HepG2 (cell line): ENCODE data around the gene PTPN18. TPM values are rescaled to one million over a fixed set of nuclear protein-coding genes. Genes with fewer than 3 reads are reported as not detected.

Experiments used
- CCDC6 ChIP-seq: sonication (generic); formaldehyde crosslinking; IDR thresholded peaks from 2 replicates; pipeline ENCODE4 v1.8.1; 2022; ENCODE audit warnings: mild to moderate bottlenecking, missing genetic modification reagents, moderate library complexity
- FOSL1 ChIP-seq: sonication (generic); formaldehyde crosslinking; IDR thresholded peaks from 2 replicates; pipeline ENCODE4 v1.9.0; 2021; ENCODE audit warnings: missing genetic modification reagents, borderline replicate concordance
- FUBP1 ChIP-seq: sonication (generic); formaldehyde crosslinking; IDR thresholded peaks from 2 replicates; pipeline ENCODE4 v1.5.1; 2020; ENCODE audit warnings: missing genetic modification reagents, mild to moderate bottlenecking, borderline replicate concordance
- HOXA9 ChIP-seq: sonication (generic); formaldehyde crosslinking; IDR thresholded peaks from 2 replicates; pipeline ENCODE4 v1.8.1; 2022; ENCODE audit warnings: missing genetic modification reagents, mild to moderate bottlenecking, moderate library complexity, borderline replicate concordance
- ISX ChIP-seq: sonication (generic); formaldehyde crosslinking; conservative IDR thresholded peaks from 2 replicates; pipeline ENCODE4 v1.5.0; 2020; ENCODE audit warnings: missing genetic modification reagents
- KLF6 ChIP-seq: IDR thresholded peaks from 2 replicates; pipeline ENCODE4 v1.8.0; 2016; ENCODE audit warnings: missing biosample characterization, missing genetic modification reagents
- NCOA5 ChIP-seq: sonication (generic); formaldehyde crosslinking; IDR thresholded peaks from 2 replicates; pipeline ENCODE4 v1.4.0; 2020; ENCODE audit warnings: missing genetic modification reagents
- PHF20 ChIP-seq: sonication (generic); formaldehyde crosslinking; IDR thresholded peaks from 2 replicates; pipeline ENCODE4 v1.5.0; 2020; ENCODE audit warnings: mild to moderate bottlenecking, missing genetic modification reagents
- PRPF4 ChIP-seq: fragments of 200-400 bp; formaldehyde crosslinking; IDR thresholded peaks from 2 replicates; pipeline ENCODE4 v1.6.1; 2016; ENCODE audit warnings: low read length, low read depth; ENCODE audit not compliant: poor library complexity, severe bottlenecking
- SALL1 ChIP-seq: sonication (generic); formaldehyde crosslinking; IDR thresholded peaks from 2 replicates; pipeline ENCODE4 v1.8.0; 2022; ENCODE audit warnings: mild to moderate bottlenecking, missing genetic modification reagents
- SP5 ChIP-seq: IDR thresholded peaks from 2 replicates; pipeline ENCODE4 v1.6.1; 2016; ENCODE audit warnings: low read depth, borderline replicate concordance
- TOE1 ChIP-seq: sonication (generic); formaldehyde crosslinking; IDR thresholded peaks from 2 replicates; pipeline ENCODE4 v1.4.0; 2020; ENCODE audit warnings: mild to moderate bottlenecking, missing genetic modification reagents
- ZC3H13 ChIP-seq: sonication (generic); formaldehyde crosslinking; IDR thresholded peaks from 2 replicates; pipeline ENCODE4 v1.8.1; 2023; ENCODE audit warnings: mild to moderate bottlenecking, missing genetic modification reagents, moderate library complexity
- ZFP1 ChIP-seq: IDR thresholded peaks from 2 replicates; pipeline ENCODE4 v1.6.1; 2016
- ZNF383 ChIP-seq: sonication (generic); formaldehyde crosslinking; IDR thresholded peaks from 2 replicates; pipeline ENCODE4 v1.4.0; 2020; ENCODE audit warnings: missing genetic modification reagents, mild to moderate bottlenecking, borderline replicate concordance
- ZNF724P ChIP-seq: sonication (generic); formaldehyde crosslinking; IDR thresholded peaks from 2 replicates; pipeline ENCODE4 v1.8.0; 2022; ENCODE audit warnings: missing genetic modification reagents, borderline replicate concordance
- polyA plus RNA-seq, 8 experiments: library from polyadenylated mRNA; depleted of rRNA in 3 of 8; stranded (reverse) in 7 of 8; unstranded in 1 of 8; fragments of >200 nt; fragmentation: Illumina TruSeq in 4 of 8; extraction: Trizol in 4 of 8; gene quantifications; 2 replicates each; pipeline versions ENCODE4 v1.2.1 to v1.2.3, GENCODE V29; 2011 to 2016; ENCODE audit warnings: low read depth in 4 of 8, missing spikeins in 1 of 8, mixed read lengths in 1 of 8; ENCODE audit not compliant: insufficient read depth in 1 of 8
- total RNA-seq, 5 experiments: library from RNA; depleted of rRNA; stranded (reverse); fragments of >200 nt; fragmentation: Illumina TruSeq; extraction: Trizol; gene quantifications; 2 replicates each; pipeline ENCODE4 v1.2.3, GENCODE V29; 2016; ENCODE audit warnings: low read depth in 1 of 5
- TF ChIP-seq, protein P1 (sequence below): IDR thresholded peaks from 2 replicates; pipeline ENCODE4 v1.6.1; 2016; ENCODE audit warnings: mild to moderate bottlenecking
- TF ChIP-seq, protein P2 (sequence below): sonication (generic); formaldehyde crosslinking; IDR thresholded peaks from 2 replicates; pipeline ENCODE4 v1.4.0; 2020; ENCODE audit warnings: mild to moderate bottlenecking, low read depth, missing genetic modification reagents
- TF ChIP-seq, protein P3 (sequence below): sonication (generic); formaldehyde crosslinking; IDR thresholded peaks from 2 replicates; pipeline ENCODE4 v1.5.0; 2020; ENCODE audit warnings: mild to moderate bottlenecking, missing genetic modification reagents

Gene PTPN18
- total and polyA plus RNA-seq, 2 of the 13 experiments (the other 11 are each of a cell fraction or from before 2014, with no cell fraction given), result 14.8 to 39.6 TPM

- TF ChIP-seq ISX (no peak), HOXA9 (CRISPR knock-in tag) (peak; percentile 38; the same call in 1 of the 2 replicates), ZFP1 (CRISPR knock-in tag) (no peak), ZC3H13 (CRISPR knock-in tag) (peak; percentile 78; the same call in 1 of the 2 replicates), ZNF383 (CRISPR knock-in tag) (no peak), ZNF724P (CRISPR knock-in tag) (no peak; the same call in 1 of the 2 replicates), SALL1 (CRISPR knock-in tag) (no peak; the same call in none of the 2 replicates), FUBP1 (no peak), NCOA5 (CRISPR knock-in tag) (no peak), KLF6 (CRISPR knock-in tag) (peak; percentile 88; the same call in 1 of the 2 replicates), SP5 (CRISPR knock-in tag) (peak; percentile 34; the same call in 1 of the 2 replicates), TOE1 (CRISPR knock-in tag) (peak; percentile 79), PHF20 (CRISPR knock-in tag) (0 out of 2 replicates have a peak, but pooled peaks have one; percentile 50), FOSL1 (CRISPR knock-in tag) (peak; percentile 14; the same call in 1 of the 2 replicates), CCDC6 (no peak; the same call in none of the 2 replicates), PRPF4 (no peak)
- TF ChIP-seq, protein P1, sequence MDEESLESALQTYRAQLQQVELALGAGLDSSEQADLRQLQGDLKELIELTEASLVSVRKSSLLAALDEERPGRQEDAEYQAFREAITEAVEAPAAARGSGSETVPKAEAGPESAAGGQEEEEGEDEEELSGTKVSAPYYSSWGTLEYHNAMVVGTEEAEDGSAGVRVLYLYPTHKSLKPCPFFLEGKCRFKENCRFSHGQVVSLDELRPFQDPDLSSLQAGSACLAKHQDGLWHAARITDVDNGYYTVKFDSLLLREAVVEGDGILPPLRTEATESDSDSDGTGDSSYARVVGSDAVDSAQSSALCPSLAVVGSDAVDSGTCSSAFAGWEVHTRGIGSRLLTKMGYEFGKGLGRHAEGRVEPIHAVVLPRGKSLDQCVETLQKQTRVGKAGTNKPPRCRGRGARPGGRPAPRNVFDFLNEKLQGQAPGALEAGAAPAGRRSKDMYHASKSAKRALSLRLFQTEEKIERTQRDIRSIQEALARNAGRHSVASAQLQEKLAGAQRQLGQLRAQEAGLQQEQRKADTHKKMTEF (CRISPR knock-in tag), result peak; percentile 48; the same call in 1 of the 2 replicates
- TF ChIP-seq, protein P2, sequence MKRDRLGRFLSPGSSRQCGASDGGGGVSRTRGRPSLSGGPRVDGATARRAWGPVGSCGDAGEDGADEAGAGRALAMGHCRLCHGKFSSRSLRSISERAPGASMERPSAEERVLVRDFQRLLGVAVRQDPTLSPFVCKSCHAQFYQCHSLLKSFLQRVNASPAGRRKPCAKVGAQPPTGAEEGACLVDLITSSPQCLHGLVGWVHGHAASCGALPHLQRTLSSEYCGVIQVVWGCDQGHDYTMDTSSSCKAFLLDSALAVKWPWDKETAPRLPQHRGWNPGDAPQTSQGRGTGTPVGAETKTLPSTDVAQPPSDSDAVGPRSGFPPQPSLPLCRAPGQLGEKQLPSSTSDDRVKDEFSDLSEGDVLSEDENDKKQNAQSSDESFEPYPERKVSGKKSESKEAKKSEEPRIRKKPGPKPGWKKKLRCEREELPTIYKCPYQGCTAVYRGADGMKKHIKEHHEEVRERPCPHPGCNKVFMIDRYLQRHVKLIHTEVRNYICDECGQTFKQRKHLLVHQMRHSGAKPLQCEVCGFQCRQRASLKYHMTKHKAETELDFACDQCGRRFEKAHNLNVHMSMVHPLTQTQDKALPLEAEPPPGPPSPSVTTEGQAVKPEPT (CRISPR knock-in tag), result peak; percentile 12; the same call in 1 of the 2 replicates
- TF ChIP-seq, protein P3, sequence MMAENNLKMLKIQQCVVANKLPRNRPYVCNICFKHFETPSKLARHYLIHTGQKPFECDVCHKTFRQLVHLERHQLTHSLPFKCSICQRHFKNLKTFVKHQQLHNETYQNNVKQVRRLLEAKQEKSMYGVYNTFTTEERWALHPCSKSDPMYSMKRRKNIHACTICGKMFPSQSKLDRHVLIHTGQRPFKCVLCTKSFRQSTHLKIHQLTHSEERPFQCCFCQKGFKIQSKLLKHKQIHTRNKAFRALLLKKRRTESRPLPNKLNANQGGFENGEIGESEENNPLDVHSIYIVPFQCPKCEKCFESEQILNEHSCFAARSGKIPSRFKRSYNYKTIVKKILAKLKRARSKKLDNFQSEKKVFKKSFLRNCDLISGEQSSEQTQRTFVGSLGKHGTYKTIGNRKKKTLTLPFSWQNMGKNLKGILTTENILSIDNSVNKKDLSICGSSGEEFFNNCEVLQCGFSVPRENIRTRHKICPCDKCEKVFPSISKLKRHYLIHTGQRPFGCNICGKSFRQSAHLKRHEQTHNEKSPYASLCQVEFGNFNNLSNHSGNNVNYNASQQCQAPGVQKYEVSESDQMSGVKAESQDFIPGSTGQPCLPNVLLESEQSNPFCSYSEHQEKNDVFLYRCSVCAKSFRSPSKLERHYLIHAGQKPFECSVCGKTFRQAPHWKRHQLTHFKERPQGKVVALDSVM (CRISPR knock-in tag), result peak; percentile 18; the same call in 1 of the 2 replicates
Measured at GRCh38 chr2:130355578-130356431, at the start of gene PTPN18 (continued).
